ENCODE data around the gene ADAR. TPM values are rescaled to one million over a fixed set of nuclear protein-coding genes. Genes with fewer than 3 reads are reported as not detected.

ADAR gene
- total and polyA plus RNA-seq, 5 donors from 2014 or later: 94.6 to 264 (median 110) TPM

- no peak overlapping the region for H3K27ac Mint-ChIP-seq
- no peaks in the 10 kb centered on the region for H3K36me3 Mint-ChIP-seq
- Histone ChIP-seq H3K4me3 (ENCODE audit: low read depth, low read length) (no peak overlapping the region), H3K36me3 (ENCODE audit: control insufficient read depth, insufficient read depth, low read length) (no peaks in the 10 kb centered on the region), H3K27me3 (ENCODE audit: control insufficient read depth, insufficient read depth, low read length) (no peaks in the 10 kb centered on the region), H3K27ac (ENCODE audit: insufficient read depth, low read length, poor library complexity, severe bottlenecking) (no peak overlapping the region), H3K9me3 (ENCODE audit: control insufficient read depth in 2 of 2, low read length in 2 of 2) (no peaks in the 10 kb centered on the region), H3K4me1 (ENCODE audit: control insufficient read depth, insufficient read depth, low read length, poor library complexity, severe bottlenecking) (no peaks in the 10 kb centered on the region)
- H3K9me3 Mint-ChIP-seq: no peaks in the 10 kb centered on the region
- ATAC-seq (ENCODE audit: low read depth in 2 of 2): no peak
- no peak overlapping the region for H3K4me3 Mint-ChIP-seq
- H3K27me3 Mint-ChIP-seq: peaks cover 19% of the 10 kb centered on the region
- H3K4me1 Mint-ChIP-seq: peaks cover 0 to 3% (median 0%) of the 10 kb centered on the region in 4 donors
- DNase-seq: no peak
Measured at GRCh38 chr1:154541231-154541630, 66.8 kb downstream of the ADAR start.

GRCh38 chr1:154539486-154540483 is 68.2 kb downstream of the ADAR start:
- Mint-ChIP-seq H3K36me3 (no peaks in the 10 kb centered on the region), H3K9me3 (no peaks in the 10 kb centered on the region), H3K27ac (no peak overlapping the region), H3K4me3 (no peak overlapping the region), H3K27me3 (peaks cover 30% of the 10 kb centered on the region), H3K4me1 (peaks cover 0 to 3% (median 0%) of the 10 kb centered on the region in 4 donors)
- no peak for DNase-seq
- H3K27ac ChIP-seq (ENCODE audit: insufficient read depth, low read length, poor library complexity, severe bottlenecking): no peak overlapping the region
- no peak overlapping the region for H3K4me3 ChIP-seq (ENCODE audit: low read depth, low read length)
- no peaks in the 10 kb centered on the region for H3K36me3 ChIP-seq (ENCODE audit: control insufficient read depth, insufficient read depth, low read length)
- H3K27me3 ChIP-seq (ENCODE audit: control insufficient read depth, insufficient read depth, low read length): peaks cover under 1% of the 10 kb centered on the region
- ATAC-seq (ENCODE audit: low read depth in 2 of 2): no peak
- no peaks in the 10 kb centered on the region for H3K9me3 ChIP-seq (ENCODE audit: control insufficient read depth in 2 of 2, low read length in 2 of 2)
- no peaks in the 10 kb centered on the region for H3K4me1 ChIP-seq (ENCODE audit: control insufficient read depth, insufficient read depth, low read length, poor library complexity, severe bottlenecking)

DNA sequence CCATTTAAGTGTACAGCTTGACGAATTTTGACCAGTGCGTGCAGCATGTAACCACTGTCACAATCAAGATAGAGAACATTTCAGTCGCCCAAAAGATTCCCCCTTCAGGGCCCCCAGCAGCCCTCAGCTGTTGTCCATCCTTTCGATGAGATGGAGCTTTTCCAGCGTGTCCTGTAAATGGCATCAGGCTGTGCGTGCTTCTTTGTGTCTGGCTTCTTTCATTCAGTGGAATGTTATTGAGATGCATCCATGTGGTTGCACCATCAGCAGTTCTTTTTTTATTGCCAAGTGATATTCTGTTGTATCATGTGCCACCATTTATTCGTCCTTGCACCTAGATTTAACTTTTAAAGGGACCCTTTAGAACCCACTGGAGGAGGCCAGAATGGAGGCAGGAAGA is 71.4 kb downstream of the ADAR start:
- no peaks in the 10 kb centered on the region for H3K36me3 ChIP-seq (ENCODE audit: control insufficient read depth, insufficient read depth, low read length)
- H3K9me3 Mint-ChIP-seq: no peaks in the 10 kb centered on the region
- no peak overlapping the region for H3K4me3 ChIP-seq (ENCODE audit: low read depth, low read length)
- H3K4me3 Mint-ChIP-seq: no peak overlapping the region
- no peaks in the 10 kb centered on the region for H3K36me3 Mint-ChIP-seq
- H3K27ac ChIP-seq (ENCODE audit: insufficient read depth, low read length, poor library complexity, severe bottlenecking): no peak overlapping the region
- H3K27ac Mint-ChIP-seq: no peak overlapping the region
- peaks cover 26% of the 10 kb centered on the region for H3K27me3 Mint-ChIP-seq
- DNase-seq: no peak
- no peaks in the 10 kb centered on the region for H3K4me1 ChIP-seq (ENCODE audit: control insufficient read depth, insufficient read depth, low read length, poor library complexity, severe bottlenecking)
- ATAC-seq (ENCODE audit: low read depth in 2 of 2): no peak
- no peaks in the 10 kb centered on the region for H3K4me1 Mint-ChIP-seq
- no peaks in the 10 kb centered on the region for H3K9me3 ChIP-seq (ENCODE audit: control insufficient read depth in 2 of 2, low read length in 2 of 2)
- peaks cover 2% of the 10 kb centered on the region for H3K27me3 ChIP-seq (ENCODE audit: control insufficient read depth, insufficient read depth, low read length)

DNA sequence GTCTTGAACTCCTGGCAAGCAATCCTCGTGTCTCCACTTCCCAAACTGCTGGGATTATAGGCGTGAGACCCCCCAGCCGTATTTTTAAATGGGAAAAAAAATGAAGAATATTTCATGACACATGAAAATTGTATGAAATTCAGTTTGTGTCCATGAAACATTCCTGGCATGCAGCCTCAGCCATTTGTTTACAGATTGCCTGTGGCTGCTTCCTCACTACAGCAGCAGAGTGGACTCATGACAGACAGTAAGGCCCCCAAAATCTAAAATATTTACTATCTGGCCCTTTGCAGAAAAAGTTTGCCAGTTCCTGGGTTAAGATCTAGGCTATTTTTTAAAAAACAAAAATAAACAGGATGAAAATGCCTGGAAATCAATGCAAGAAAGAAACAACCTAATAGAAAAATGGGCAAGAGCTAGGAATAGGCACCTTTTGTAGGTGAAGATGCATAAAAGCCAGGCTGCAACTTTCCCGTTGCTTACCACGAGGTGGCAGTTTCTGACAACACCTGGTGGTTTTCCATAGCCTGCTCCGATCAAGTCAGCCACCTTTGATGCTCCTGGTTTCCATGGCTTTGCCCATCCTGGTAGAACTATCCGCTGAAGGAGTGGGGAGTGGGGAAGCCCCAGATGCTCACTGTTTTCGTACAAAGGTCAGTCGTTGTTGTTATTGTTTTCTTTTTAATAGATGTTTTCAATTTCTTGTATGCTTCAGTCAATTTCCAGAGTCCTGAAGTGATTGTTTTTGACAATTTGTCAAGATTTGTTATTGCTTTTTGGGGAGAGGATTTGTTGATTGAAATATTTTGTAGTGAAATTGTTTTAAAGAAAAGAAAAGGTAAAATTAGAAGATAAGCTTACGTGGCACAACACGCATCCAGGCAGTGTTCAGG is 73.8 kb downstream of the ADAR start:
- no peak overlapping the region for H3K4me3 Mint-ChIP-seq
- DNase-seq (no peak), ATAC-seq (ENCODE audit: low read depth in 2 of 2) (no peak)
- Histone ChIP-seq H3K36me3 (ENCODE audit: control insufficient read depth, insufficient read depth, low read length) (no peaks in the 10 kb centered on the region), H3K4me1 (ENCODE audit: control insufficient read depth, insufficient read depth, low read length, poor library complexity, severe bottlenecking) (no peaks in the 10 kb centered on the region), H3K4me3 (ENCODE audit: low read depth, low read length) (no peak overlapping the region), H3K27me3 (ENCODE audit: control insufficient read depth, insufficient read depth, low read length) (peaks cover 2% of the 10 kb centered on the region), H3K9me3 (ENCODE audit: control insufficient read depth in 2 of 2, low read length in 2 of 2) (no peaks in the 10 kb centered on the region), H3K27ac (ENCODE audit: insufficient read depth, low read length, poor library complexity, severe bottlenecking) (no peak overlapping the region)
- no peaks in the 10 kb centered on the region for H3K9me3 Mint-ChIP-seq
- H3K27me3 Mint-ChIP-seq: peaks cover 17% of the 10 kb centered on the region
- no peaks in the 10 kb centered on the region for H3K4me1 Mint-ChIP-seq
- no peaks in the 10 kb centered on the region for H3K36me3 Mint-ChIP-seq
- H3K27ac Mint-ChIP-seq: no peak overlapping the region

Other genes with a start within 250 kb of the ADAR start
- gene IL6R, start 202.8 kb downstream of the ADAR start, total RNA-seq: 135 TPM
- gene IL6R, start 202.8 kb downstream of the ADAR start, polyA plus RNA-seq: 10 to 100 TPM; 54.5 to 84.4 (median 62.2) TPM
- not detected for gene TDRD10, start 106.0 kb downstream of the ADAR start, total RNA-seq
- not detected for gene TDRD10, start 106.0 kb downstream of the ADAR start, polyA plus RNA-seq
- gene SHE, start 105.8 kb downstream of the ADAR start, total RNA-seq: not detected
- not detected for gene SHE, start 105.8 kb downstream of the ADAR start, polyA plus RNA-seq
- 91.7 TPM for gene UBE2Q1, start 49.5 kb downstream of the ADAR start, total RNA-seq
- 10 to 100 TPM in 3 of 4 donors, 1 to 10 TPM in 1; 9.5 to 18.5 (median 12.4) TPM for gene UBE2Q1, start 49.5 kb downstream of the ADAR start, polyA plus RNA-seq
- not detected for gene CHRNB2, start 40.4 kb downstream of the ADAR start, total RNA-seq
- not detected for gene CHRNB2, start 40.4 kb downstream of the ADAR start, polyA plus RNA-seq

Data from CD4-positive, CD25-positive, alpha-beta regulatory T cell (primary cell).